ENCODE results near the gene SMAD7.
A peak's percentile ranks its signal among the peaks of the same experiment; 100 is the strongest.

The SMAD7 gene

DNA sequence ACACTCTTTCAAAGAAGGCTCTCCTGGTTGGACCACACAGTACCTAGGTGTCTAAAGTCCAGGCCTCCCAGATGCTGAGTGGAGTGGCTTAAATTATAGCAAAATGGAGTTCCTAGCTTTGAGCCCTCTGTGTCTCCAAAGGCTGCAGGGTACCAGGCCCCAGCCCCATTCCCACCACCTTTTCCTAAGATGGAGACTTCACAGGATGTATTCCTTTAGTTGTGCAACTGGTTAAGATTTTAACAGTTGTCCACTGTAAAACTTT is 4.9 kb downstream of the SMAD7 start:
- no peak for DNase-seq (ENCODE audit: low read depth)
- TF ChIP-seq, protein P1, sequence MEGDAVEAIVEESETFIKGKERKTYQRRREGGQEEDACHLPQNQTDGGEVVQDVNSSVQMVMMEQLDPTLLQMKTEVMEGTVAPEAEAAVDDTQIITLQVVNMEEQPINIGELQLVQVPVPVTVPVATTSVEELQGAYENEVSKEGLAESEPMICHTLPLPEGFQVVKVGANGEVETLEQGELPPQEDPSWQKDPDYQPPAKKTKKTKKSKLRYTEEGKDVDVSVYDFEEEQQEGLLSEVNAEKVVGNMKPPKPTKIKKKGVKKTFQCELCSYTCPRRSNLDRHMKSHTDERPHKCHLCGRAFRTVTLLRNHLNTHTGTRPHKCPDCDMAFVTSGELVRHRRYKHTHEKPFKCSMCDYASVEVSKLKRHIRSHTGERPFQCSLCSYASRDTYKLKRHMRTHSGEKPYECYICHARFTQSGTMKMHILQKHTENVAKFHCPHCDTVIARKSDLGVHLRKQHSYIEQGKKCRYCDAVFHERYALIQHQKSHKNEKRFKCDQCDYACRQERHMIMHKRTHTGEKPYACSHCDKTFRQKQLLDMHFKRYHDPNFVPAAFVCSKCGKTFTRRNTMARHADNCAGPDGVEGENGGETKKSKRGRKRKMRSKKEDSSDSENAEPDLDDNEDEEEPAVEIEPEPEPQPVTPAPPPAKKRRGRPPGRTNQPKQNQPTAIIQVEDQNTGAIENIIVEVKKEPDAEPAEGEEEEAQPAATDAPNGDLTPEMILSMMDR (IDR thresholded peaks at IDR 0.05; ENCODE audit: control insufficient read depth, insufficient read depth, low read depth, low read length, missing control alignments) = no peak
- peak overlapping the region; percentile 21 for H3K4me3 ChIP-seq (ENCODE audit: control insufficient read depth, low read depth, low read length)

DNA sequence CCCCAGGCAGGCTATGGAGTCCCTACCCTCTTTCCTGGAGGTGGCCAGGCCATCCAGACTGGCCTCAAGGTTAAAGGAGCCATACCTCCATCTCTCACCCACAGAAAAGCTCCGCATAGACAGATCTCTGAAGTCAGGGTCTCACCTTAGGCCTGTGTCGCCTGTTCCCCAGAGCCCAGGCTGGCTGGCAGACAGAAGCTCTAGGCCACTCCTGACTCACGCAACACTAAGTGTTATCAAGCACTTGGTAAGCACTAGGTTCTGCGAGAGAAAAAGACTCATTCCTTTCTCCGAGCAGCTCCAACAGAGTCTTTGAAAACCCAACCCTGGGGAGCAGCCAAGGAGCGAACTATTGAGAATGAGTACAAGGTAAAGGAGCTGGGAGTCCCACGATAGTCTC is 6.1 kb downstream of the SMAD7 start:
- H3K4me3 ChIP-seq (ENCODE audit: control insufficient read depth, low read depth, low read length) = peak overlapping the region; percentile 0; the same call in 1 of the 2 replicates
- DNase-seq (ENCODE audit: low read depth) = no peak
- TF ChIP-seq, protein P1 (IDR thresholded peaks at IDR 0.05; ENCODE audit: control insufficient read depth, insufficient read depth, low read depth, low read length, missing control alignments) = no peak

DNA sequence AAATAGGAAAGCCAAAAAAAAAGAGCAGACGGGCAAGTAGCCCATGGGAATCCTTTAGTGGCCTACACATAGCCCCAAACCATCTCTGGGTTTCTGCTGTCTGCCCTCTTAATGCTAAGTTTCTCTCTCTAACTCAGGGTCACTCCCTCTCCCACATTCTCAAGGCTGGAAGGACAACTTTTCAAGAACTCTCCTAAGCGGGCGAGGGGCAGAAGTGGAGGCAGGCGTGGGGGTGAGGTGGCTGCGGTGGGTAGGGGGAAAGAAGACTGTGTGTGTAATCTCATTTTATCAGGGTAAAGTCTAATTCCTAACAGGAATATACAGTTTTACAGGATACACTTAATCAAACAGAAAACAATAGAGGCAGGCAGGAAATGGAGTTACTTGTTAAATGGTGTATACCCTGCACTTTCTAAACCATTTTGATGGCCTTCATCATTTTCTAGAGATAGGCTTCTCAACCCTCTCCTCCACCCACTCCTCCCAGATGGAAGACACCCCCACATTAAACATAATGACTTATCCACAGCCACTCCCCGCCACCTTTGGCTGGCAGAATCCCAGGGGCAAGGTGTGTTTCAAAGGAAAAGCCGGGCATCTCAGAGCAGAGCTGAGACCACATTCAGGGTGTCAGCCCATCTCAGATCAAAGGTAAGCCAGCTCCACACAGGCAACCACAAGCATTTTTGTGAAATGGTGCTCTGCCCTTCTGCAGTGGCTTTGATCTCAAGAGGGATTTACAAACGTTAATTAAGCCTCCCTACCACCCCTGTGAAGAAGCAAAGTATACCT is 6.8 kb downstream of the SMAD7 start:
- no peak overlapping the region; the same call in 1 of the 2 replicates for H3K4me3 ChIP-seq (ENCODE audit: control insufficient read depth, low read depth, low read length)
- no peak for DNase-seq (ENCODE audit: low read depth)
- TF ChIP-seq, protein P1 (IDR thresholded peaks at IDR 0.05; ENCODE audit: control insufficient read depth, insufficient read depth, low read depth, low read length, missing control alignments) = no peak

DNA sequence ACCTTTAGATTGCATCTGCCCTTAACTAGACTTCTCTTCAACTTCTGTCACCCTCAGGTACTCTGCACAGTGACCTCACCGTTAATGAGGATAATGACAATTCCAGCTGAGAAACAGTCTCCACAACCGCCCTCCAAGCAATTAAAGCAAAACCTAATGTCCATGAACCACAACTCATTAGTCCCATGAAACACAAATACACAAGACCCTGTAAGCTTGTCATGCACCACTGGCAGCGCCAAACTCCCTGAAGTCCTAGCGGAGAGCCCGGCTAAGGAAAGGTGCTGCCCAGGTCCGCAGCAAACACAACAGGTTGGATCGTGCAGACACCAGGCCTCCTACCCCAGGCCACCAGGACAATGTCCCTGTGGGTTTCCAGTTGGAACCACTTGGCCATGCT is 7.4 kb downstream of the SMAD7 start:
- DNase-seq (ENCODE audit: low read depth) = no peak
- H3K4me3 ChIP-seq (ENCODE audit: control insufficient read depth, low read depth, low read length) = peak overlapping the region; percentile 27
- TF ChIP-seq, protein P1 (IDR thresholded peaks at IDR 0.05; ENCODE audit: control insufficient read depth, insufficient read depth, low read depth, low read length, missing control alignments) = no peak

DNA sequence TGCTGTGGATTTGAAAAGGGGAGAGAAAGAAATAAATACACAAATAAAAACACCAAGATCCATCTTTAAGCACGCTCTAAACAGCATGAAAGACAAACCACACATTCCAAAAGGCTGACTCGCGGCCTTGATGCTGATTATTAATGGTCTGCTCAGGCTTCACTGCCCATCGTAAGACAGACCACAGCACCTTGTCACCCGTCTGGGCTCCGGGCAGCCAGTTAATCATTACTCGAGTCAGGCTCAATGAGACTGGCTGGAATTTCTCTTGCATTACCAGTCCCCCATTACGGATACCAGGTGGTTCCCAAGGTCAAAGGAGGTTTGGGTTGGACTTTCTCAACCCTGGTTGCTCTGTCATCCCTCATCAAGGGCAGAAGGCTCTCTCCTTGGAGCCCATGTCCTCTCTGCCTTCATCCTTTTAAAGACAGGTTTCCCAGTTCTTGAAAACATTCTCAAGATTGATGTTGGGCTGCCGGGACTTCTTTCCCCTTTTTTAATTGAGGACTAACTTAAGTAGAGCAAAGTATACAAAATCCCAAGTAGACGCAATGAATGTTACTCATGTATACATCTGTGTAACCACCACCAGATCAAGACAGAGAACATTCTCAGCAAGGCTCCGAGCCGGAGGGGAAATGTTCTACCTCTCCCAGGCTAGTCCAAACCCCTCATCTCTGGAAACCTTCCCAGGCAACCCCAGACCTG is 8.1 kb downstream of the SMAD7 start:
- peak; percentile 95 for DNase-seq (ENCODE audit: low read depth)
- TF ChIP-seq, protein P1 (IDR thresholded peaks at IDR 0.05; ENCODE audit: control insufficient read depth, insufficient read depth, low read depth, low read length, missing control alignments) = no peak
- H3K4me3 ChIP-seq (ENCODE audit: control insufficient read depth, low read depth, low read length) = peak overlapping the region; percentile 27

DNA sequence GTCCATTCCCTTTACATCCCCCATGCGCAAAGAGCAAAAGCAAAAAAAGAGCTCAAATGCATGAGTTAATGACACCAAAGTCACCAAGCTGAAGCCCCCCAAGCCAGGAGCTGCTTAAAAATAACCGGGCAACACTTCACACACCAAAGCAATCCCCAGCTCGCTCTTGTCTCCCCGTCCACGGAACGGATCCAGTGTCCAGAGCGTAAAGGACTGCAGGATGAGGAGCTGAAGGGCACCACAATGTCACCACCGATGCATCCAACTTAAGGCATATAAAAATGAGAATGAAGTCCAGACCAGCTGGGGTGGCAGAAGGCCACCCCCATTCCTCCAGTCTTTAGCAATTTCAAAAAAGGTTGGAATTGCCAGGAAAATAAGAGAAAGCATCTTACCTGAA is 8.7 kb downstream of the SMAD7 start:
- TF ChIP-seq, protein P1 (IDR thresholded peaks at IDR 0.05; ENCODE audit: control insufficient read depth, insufficient read depth, low read depth, low read length, missing control alignments) = no peak
- no peak for DNase-seq (ENCODE audit: low read depth)
- H3K4me3 ChIP-seq (ENCODE audit: control insufficient read depth, low read depth, low read length) = peak overlapping the region; percentile 14

Data from AG09309 (cell line).